ENCODE data around the gene TNFRSF6B.

DNA sequence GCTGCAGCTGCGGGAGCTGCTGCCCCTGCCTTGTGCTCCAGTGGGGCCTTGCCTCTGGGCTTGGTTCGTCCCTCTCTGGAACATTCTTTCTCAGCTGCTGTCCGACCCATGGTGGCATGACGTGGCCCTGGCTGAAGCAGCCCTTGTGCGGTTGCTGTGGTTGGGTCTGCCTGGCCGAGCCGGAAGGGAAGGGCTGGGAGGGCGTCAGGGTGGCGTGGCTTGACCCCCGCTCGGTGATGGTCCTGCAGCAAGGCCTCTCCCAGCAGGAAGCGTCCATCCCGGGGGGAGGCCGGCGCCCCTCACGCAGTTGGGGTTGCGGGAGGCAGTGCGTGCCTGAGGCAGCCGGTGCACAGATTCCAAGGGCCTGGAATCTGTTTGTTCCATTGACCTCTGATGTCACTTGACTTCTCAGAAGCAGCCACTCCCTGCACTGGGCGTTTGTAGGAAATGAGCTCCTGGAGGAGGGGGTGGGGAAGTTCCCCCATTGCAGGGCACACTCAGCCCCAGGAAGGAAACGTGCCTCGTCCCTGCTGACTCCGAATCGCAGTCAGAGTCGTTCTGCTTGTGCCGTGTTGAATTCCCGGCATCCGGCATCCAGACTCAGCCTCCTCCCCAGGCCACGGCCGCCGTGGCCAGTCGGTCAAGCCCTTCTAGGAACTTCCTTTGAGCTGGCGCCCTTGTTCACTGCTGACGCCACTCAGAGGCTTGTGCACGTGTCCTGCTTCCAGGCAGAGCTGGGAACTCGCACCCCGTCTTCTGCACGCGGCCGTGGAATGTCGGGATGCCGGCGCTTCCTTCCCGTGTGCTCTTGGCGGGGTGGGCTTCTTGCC, 9.7 kb upstream of the TNFRSF6B start:
- TF ChIP-seq POLR2A (IDR thresholded peaks at IDR 0.05), result no peak
- TF ChIP-seq, protein P1, sequence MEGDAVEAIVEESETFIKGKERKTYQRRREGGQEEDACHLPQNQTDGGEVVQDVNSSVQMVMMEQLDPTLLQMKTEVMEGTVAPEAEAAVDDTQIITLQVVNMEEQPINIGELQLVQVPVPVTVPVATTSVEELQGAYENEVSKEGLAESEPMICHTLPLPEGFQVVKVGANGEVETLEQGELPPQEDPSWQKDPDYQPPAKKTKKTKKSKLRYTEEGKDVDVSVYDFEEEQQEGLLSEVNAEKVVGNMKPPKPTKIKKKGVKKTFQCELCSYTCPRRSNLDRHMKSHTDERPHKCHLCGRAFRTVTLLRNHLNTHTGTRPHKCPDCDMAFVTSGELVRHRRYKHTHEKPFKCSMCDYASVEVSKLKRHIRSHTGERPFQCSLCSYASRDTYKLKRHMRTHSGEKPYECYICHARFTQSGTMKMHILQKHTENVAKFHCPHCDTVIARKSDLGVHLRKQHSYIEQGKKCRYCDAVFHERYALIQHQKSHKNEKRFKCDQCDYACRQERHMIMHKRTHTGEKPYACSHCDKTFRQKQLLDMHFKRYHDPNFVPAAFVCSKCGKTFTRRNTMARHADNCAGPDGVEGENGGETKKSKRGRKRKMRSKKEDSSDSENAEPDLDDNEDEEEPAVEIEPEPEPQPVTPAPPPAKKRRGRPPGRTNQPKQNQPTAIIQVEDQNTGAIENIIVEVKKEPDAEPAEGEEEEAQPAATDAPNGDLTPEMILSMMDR (IDR thresholded peaks at IDR 0.05), result no peak
- peak in 1 of 3 donors; percentile 28 for TF ChIP-seq POLR2AphosphoS5 (IDR thresholded peaks at IDR 0.05)
- no peak for TF ChIP-seq EP300 (IDR thresholded peaks at IDR 0.05)

All from suprapubic skin (tissue), 4 donors.